Skin of body (tissue), 2 donors: ENCODE measurements around the gene SRGAP1. TPM values are rescaled to one million over a fixed set of nuclear protein-coding genes. Genes with fewer than 3 reads are reported as not detected.
"Not testable (repeated sequence)": the region's sequence is repeated elsewhere in the genome, so short reads cannot be mapped to it uniquely, and the experiment has no call there.

Experiments used
- DNase-seq: peaks from one replicate; lab custom pipeline; 2025; lab: John Stamatoyannopoulos, UW
- total RNA-seq: library from RNA; depleted of rRNA; stranded (reverse); fragments of >200 nt; gene quantifications from one replicate; pipeline ENCODE4 v1.2.3, GENCODE V29; 2014

Gene SRGAP1
- total RNA-seq, 1 donor from 2014 or later: 15.9 TPM

- peak; percentile 94 for DNase-seq
Observed at GRCh38 chr12:64042911-64043310, 198.4 kb downstream of the SRGAP1 start.

- no peak for DNase-seq
Observed at GRCh38 chr12:64044191-64044590, 199.7 kb downstream of the SRGAP1 start.

GRCh38 chr12:64051057-64051456 is 206.6 kb downstream of the SRGAP1 start:
- no peak for DNase-seq

GRCh38 chr12:64053117-64053516 is 208.6 kb downstream of the SRGAP1 start:
- DNase-seq: no peak

- no peak for DNase-seq
Observed at GRCh38 chr12:64054079-64054520, 209.6 kb downstream of the SRGAP1 start.

GRCh38 chr12:64056741-64057140 is 212.2 kb downstream of the SRGAP1 start:
- no peak for DNase-seq

- no peak for DNase-seq
Observed at GRCh38 chr12:64057706-64058105, 213.2 kb downstream of the SRGAP1 start.

GRCh38 chr12:64058541-64059265 is 214.2 kb downstream of the SRGAP1 start:
- no peak for DNase-seq

GRCh38 chr12:64059685-64060084 is 215.2 kb downstream of the SRGAP1 start:
- no peak for DNase-seq

- DNase-seq: no peak
Observed at GRCh38 chr12:64061868-64062375, 217.4 kb downstream of the SRGAP1 start.

- no peak for DNase-seq
Observed at GRCh38 chr12:64063121-64063520, 218.6 kb downstream of the SRGAP1 start.

GRCh38 chr12:64064240-64064639 is 219.7 kb downstream of the SRGAP1 start:
- no peak for DNase-seq

GRCh38 chr12:64064706-64065105 is 220.2 kb downstream of the SRGAP1 start:
- DNase-seq: no peak

- no peak for DNase-seq
Observed at GRCh38 chr12:64065881-64066451, 221.5 kb downstream of the SRGAP1 start.

- DNase-seq: no peak
Observed at GRCh38 chr12:64066776-64067175, 222.3 kb downstream of the SRGAP1 start.

- no peak for DNase-seq
Observed at GRCh38 chr12:64070454-64070853, 226.0 kb downstream of the SRGAP1 start.

- peak; percentile 90 for DNase-seq
Observed at GRCh38 chr12:64072916-64073575, 228.5 kb downstream of the SRGAP1 start.

GRCh38 chr12:64076565-64076964 is 232.1 kb downstream of the SRGAP1 start:
- not testable (repeated sequence) for DNase-seq

- DNase-seq: no peak
Observed at GRCh38 chr12:64077922-64078321, 233.4 kb downstream of the SRGAP1 start.

- no peak for DNase-seq
Observed at GRCh38 chr12:64080319-64081007, 236.0 kb downstream of the SRGAP1 start.

GRCh38 chr12:64081008-64081404 is 236.5 kb downstream of the SRGAP1 start:
- DNase-seq: no peak

- peak; percentile 76 for DNase-seq
Observed at GRCh38 chr12:64082116-64082515, 237.6 kb downstream of the SRGAP1 start.
